ENCODE data around the gene VWC2. TPM values are rescaled to one million over a fixed set of nuclear protein-coding genes. Genes with fewer than 3 reads are reported as not detected.

VWC2 gene
- 0.27 to 0.32 TPM (median 0.29 TPM) in 3 replicates for total RNA-seq

DNA sequence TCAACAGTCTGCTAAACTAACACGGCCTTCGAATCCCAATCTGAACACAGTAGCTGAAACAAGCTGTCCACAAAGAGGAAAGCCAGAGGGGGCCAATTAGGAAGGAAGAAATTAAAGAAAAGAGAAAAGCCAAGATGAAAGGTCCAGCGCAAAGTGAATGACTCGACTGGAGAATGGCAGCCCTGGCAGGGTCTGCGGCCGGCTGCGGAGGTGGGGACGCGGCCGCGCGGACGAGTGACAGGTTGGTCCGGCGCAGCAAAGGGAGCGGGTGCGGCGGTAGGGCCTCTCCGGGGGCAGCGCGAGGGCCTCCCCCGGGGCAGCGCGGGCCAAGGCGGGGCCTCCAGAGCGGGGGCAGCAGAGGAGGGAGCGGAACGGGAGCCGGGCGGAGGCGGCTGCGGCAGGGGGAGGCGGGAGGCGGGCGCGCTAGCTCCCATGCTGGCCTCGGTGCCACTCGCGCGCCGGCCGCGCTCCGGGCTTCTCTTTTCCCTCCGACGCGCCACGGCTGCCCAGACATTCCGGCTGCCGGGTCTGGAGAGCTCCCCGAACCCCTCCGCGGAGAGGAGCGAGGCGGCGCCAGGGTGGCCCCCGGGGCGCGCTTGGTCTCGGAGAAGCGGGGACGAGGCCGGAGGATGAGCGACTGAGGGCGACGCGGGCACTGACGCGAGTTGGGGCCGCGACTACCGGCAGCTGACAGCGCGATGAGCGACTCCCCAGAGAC, at the start of gene VWC2:
Gene VWC2, plus strand, starts transcription at position 421 of the 718 bp plus-strand sequence. CDS start 1,798 bp downstream, outside the sequence.
- DNase-seq (ENCODE audit: low spot score in 2 of 2, unreplicated experiment in 2 of 2), result peak in 1 of 2 experiments; percentile 45
- H3K36me3 Mint-ChIP-seq, result no peaks in the 10 kb centered on the region

DNA sequence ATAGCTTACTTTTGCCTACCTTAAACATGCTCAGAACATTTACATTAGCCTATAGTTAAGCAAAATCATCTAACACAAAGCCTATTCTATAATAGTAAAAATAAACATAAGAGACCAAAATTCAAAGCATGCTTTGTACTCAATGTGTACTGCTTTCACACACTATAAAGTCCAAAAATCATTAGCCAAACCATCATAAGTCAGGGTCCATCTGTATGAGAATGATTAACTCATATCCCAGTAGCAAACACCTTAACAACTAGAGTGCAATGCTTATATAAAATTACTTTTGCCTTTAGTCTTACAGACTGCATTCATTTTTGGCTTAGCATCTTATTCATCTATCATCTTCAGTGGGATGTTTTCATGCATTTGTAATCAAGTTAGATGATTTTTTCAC, 49.4 kb upstream of the VWC2 start:
- TF ChIP-seq, protein P1, sequence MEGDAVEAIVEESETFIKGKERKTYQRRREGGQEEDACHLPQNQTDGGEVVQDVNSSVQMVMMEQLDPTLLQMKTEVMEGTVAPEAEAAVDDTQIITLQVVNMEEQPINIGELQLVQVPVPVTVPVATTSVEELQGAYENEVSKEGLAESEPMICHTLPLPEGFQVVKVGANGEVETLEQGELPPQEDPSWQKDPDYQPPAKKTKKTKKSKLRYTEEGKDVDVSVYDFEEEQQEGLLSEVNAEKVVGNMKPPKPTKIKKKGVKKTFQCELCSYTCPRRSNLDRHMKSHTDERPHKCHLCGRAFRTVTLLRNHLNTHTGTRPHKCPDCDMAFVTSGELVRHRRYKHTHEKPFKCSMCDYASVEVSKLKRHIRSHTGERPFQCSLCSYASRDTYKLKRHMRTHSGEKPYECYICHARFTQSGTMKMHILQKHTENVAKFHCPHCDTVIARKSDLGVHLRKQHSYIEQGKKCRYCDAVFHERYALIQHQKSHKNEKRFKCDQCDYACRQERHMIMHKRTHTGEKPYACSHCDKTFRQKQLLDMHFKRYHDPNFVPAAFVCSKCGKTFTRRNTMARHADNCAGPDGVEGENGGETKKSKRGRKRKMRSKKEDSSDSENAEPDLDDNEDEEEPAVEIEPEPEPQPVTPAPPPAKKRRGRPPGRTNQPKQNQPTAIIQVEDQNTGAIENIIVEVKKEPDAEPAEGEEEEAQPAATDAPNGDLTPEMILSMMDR (IDR thresholded peaks at IDR 0.05; ENCODE audit: unreplicated experiment), result no peak
- H3K27ac Mint-ChIP-seq, result no peak overlapping the region
- no peaks in the 10 kb centered on the region for H3K9me3 Mint-ChIP-seq
- H3K4me3 Mint-ChIP-seq, result no peak overlapping the region
- DNase-seq (ENCODE audit: low spot score in 2 of 2, unreplicated experiment in 2 of 2), result no peak
- peaks cover 27% of the 10 kb centered on the region for H3K27me3 Mint-ChIP-seq (ENCODE audit: low read depth)
- no peaks in the 10 kb centered on the region for H3K4me1 Mint-ChIP-seq
- no peaks in the 10 kb centered on the region for H3K36me3 Mint-ChIP-seq

More for the DNA sequence above, at the start of gene VWC2:
- Mint-ChIP-seq H3K9me3 (no peaks in the 10 kb centered on the region), H3K4me1 (peaks cover 13% of the 10 kb centered on the region), H3K4me3 (peak within 1 kb of the TSS; percentile 86), H3K27ac (peak within 1 kb of the TSS; percentile 66), H3K27me3 (ENCODE audit: low read depth) (peaks cover 88% of the 10 kb centered on the region)
- TF ChIP-seq, protein P1 (IDR thresholded peaks at IDR 0.05; ENCODE audit: unreplicated experiment), result no peak

DNA sequence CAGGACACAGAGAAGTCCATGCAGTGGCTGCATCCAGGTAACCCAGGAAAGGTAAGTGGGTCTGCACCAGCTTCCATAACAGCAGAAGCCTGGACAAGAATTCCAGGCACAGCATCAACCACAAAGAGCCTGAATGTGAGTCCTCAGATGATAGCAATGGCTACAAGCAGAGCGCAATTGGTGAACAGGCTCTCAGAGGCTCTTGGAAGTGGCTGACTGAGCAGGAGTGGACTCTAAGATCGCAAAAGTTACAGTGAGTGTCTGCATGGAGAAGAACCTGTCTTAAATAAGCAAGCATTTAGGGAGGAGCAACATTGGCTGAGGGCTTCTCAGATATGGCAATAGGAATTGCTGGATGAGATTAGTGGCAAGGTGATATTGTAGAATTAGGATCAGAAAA, 41.6 kb upstream of the VWC2 start:
- DNase-seq (ENCODE audit: low spot score in 2 of 2, unreplicated experiment in 2 of 2), result no peak
- Mint-ChIP-seq H3K27ac (no peak overlapping the region), H3K4me3 (no peak overlapping the region), H3K36me3 (no peaks in the 10 kb centered on the region), H3K9me3 (no peaks in the 10 kb centered on the region), H3K27me3 (ENCODE audit: low read depth) (peaks cover 7% of the 10 kb centered on the region), H3K4me1 (no peaks in the 10 kb centered on the region)
- TF ChIP-seq, protein P1 (IDR thresholded peaks at IDR 0.05; ENCODE audit: unreplicated experiment), result no peak

DNA sequence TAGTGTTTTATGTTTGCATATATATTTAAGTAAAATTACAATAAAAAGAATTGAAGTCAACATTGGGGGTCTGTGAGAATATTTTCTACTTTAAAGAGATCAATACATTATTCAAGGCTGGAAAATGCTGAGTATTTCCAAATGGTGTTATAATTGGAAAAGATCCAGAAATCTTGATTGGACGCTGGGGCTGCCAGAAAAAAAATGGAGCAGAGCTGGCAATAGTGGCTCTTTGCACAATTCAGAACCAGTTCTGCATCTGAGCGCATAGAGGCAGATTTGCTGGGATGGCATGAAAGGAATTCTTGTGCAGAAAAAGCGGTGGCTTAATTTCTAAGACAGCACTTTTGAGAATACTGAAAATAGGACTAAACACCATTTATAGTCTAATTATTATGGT, 10.8 kb upstream of the VWC2 start:
- H3K36me3 Mint-ChIP-seq, result no peaks in the 10 kb centered on the region
- peaks cover 9% of the 10 kb centered on the region for H3K9me3 Mint-ChIP-seq
- H3K27me3 Mint-ChIP-seq (ENCODE audit: low read depth), result peaks cover 38% of the 10 kb centered on the region
- no peak overlapping the region for H3K27ac Mint-ChIP-seq
- no peak for DNase-seq (ENCODE audit: low spot score in 2 of 2, unreplicated experiment in 2 of 2)
- no peak overlapping the region for H3K4me3 Mint-ChIP-seq
- TF ChIP-seq, protein P1 (IDR thresholded peaks at IDR 0.05; ENCODE audit: unreplicated experiment), result no peak
- H3K4me1 Mint-ChIP-seq, result no peaks in the 10 kb centered on the region

DNA sequence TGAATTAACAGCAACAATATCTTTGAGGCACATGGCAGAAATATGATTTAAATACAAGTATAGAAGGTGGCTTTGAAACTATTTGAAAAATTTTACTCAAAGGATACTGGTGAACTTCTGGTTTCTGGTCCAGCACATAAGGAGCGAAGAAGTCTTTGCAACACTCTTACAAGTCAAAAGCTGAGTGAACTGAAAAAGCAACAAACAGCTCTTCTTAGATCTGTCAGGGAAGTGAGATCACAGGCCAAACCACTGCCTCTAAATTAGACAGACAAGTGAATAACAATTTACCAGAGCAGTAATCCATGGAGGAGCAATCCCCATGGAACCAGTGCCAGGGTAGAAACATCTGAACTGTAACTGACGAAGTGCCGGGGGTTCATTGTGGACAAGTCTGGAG, 9.6 kb upstream of the VWC2 start:
- Mint-ChIP-seq H3K4me3 (no peak overlapping the region), H3K4me1 (no peaks in the 10 kb centered on the region), H3K36me3 (no peaks in the 10 kb centered on the region), H3K27ac (no peak overlapping the region), H3K9me3 (peaks cover 9% of the 10 kb centered on the region), H3K27me3 (ENCODE audit: low read depth) (peaks cover 49% of the 10 kb centered on the region)
- DNase-seq (ENCODE audit: low spot score in 2 of 2, unreplicated experiment in 2 of 2), result no peak
- TF ChIP-seq, protein P1 (IDR thresholded peaks at IDR 0.05; ENCODE audit: unreplicated experiment), result no peak

Measured in mesothelial cell of epicardium (in vitro differentiated cells).